IMR-90 (cell line): ENCODE results near the gene SP8.

Experiments used
- CHD1 ChIP-seq: IDR thresholded peaks from 2 replicates; pipeline ENCODE4 v1.6.1; 2012; ENCODE audit warnings: low read depth, low read length, improper control_type of control experiment
- MAZ ChIP-seq: IDR thresholded peaks from 2 replicates; pipeline ENCODE4 v1.6.1; 2012; ENCODE audit warnings: low read depth, mild to moderate bottlenecking, low read length, improper control_type of control experiment, moderate library complexity, borderline replicate concordance
- POLR2A ChIP-seq: IDR thresholded peaks from 2 replicates; pipeline ENCODE4 v1.6.1; 2012; ENCODE audit warnings: mild to moderate bottlenecking, low read depth, low read length
- SMC3 ChIP-seq: fragments of 150-350 bp; IDR thresholded peaks from 2 replicates; pipeline ENCODE4 v1.6.1; 2016; ENCODE audit warnings: low read depth, mild to moderate bottlenecking, antibody characterized with exemption, low read length, moderate library complexity
- TF ChIP-seq, protein P1 (sequence below): conservative IDR thresholded peaks from 2 replicates; pipeline ENCODE4 v1.5.1; 2012; ENCODE audit warnings: mild to moderate bottlenecking, low read depth, low read length, improper control_type of control experiment
- TF ChIP-seq, protein P2 (sequence below): fragments of 150-350 bp; IDR thresholded peaks from 2 replicates; pipeline ENCODE4 v1.6.1; 2017; ENCODE audit warnings: mild to moderate bottlenecking, antibody characterized with exemption, low read length, low read depth

DNA sequence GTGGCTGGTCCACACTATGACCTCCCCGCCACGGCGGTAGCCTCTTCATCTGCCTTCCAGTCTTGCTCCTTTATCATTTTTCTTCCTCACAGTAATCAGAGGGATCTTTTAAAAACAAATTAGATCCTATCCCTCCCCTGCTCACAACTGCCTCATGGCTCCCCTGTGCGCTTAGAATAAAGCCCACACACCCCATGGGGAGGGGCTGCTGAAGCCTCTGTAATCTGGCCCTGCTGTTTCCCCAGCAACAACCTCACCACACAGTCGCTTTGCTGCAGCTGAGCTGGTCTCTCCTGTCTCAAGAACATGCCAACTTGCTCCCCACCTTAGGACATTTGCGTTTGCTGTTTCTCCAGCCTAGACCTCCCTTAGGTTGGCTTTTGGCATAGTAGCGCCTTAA lies 41.0 kb downstream of the SP8 start:
- TF ChIP-seq, protein P1, sequence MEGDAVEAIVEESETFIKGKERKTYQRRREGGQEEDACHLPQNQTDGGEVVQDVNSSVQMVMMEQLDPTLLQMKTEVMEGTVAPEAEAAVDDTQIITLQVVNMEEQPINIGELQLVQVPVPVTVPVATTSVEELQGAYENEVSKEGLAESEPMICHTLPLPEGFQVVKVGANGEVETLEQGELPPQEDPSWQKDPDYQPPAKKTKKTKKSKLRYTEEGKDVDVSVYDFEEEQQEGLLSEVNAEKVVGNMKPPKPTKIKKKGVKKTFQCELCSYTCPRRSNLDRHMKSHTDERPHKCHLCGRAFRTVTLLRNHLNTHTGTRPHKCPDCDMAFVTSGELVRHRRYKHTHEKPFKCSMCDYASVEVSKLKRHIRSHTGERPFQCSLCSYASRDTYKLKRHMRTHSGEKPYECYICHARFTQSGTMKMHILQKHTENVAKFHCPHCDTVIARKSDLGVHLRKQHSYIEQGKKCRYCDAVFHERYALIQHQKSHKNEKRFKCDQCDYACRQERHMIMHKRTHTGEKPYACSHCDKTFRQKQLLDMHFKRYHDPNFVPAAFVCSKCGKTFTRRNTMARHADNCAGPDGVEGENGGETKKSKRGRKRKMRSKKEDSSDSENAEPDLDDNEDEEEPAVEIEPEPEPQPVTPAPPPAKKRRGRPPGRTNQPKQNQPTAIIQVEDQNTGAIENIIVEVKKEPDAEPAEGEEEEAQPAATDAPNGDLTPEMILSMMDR: no peak
- TF ChIP-seq MAZ: no peak
- no peak for TF ChIP-seq CHD1
- TF ChIP-seq, protein P2, sequence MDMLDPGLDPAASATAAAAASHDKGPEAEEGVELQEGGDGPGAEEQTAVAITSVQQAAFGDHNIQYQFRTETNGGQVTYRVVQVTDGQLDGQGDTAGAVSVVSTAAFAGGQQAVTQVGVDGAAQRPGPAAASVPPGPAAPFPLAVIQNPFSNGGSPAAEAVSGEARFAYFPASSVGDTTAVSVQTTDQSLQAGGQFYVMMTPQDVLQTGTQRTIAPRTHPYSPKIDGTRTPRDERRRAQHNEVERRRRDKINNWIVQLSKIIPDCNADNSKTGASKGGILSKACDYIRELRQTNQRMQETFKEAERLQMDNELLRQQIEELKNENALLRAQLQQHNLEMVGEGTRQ: no peak
- TF ChIP-seq POLR2A: no peak
- TF ChIP-seq SMC3: no peak
